Measurements from ENCODE around the gene HOPX. TPM values are rescaled to one million over a fixed set of nuclear protein-coding genes. Genes with fewer than 3 reads are reported as not detected.

HOPX gene
- total RNA-seq, 2 experiments from 2014 or later: not detected

GRCh38 chr4:56651056-56651350 is 30.1 kb downstream of the HOPX start:
- Histone ChIP-seq H2AFZ (ENCODE audit: low read length) (no peak overlapping the region), H3K9me2 (ENCODE audit: insufficient read depth, low read length) (no peaks in the 10 kb centered on the region), H3K4me1 (ENCODE audit: insufficient read depth, low read length, poor library complexity, severe bottlenecking) (peaks cover 9% of the 10 kb centered on the region), H3K4me2 (ENCODE audit: low read length) (no peak overlapping the region), H3K79me2 (ENCODE audit: insufficient read depth, low read depth, low read length) (no peaks in the 10 kb centered on the region), H3K4me3 (ENCODE audit: low read depth, low read length, poor library complexity, severe bottlenecking) (no peak overlapping the region), H3K36me3 (ENCODE audit: insufficient read depth, low read length) (no peaks in the 10 kb centered on the region), H4K20me1 (ENCODE audit: insufficient read depth, low read length) (no peaks in the 10 kb centered on the region), H3K27ac (ENCODE audit: low read depth, low read length, poor library complexity, severe bottlenecking) (no peak overlapping the region), H3K9me3 (ENCODE audit: low read length) (no peaks in the 10 kb centered on the region)
- ChIA-PET CTCF (ENCODE audit: unreplicated experiment) (no interaction called here), POLR2A (interaction anchor here (4.5 kb wide), 1 partner anchor 11 kb away, joined by 24 read pairs; no protein-coding TSS in a partner anchor)
- no TSS peak for BruUV-seq (replicated peaks)
- intact Hi-C loops (cut with micrococcal nuclease; ENCODE audit: unreplicated experiment): no loop called here
- TF ChIP-seq EZH2phosphoT487 (IDR thresholded peaks at IDR 0.05; ENCODE audit: borderline replicate concordance, low read depth, low read length) (no peak), CTCF (conservative IDR thresholded peaks at IDR 0.05; ENCODE audit: low read length) (no peak)
- no peak for DNase-seq (ENCODE audit: low spot score)

- Histone ChIP-seq H3K79me2 (ENCODE audit: insufficient read depth, low read depth, low read length) (no peaks in the 10 kb centered on the region), H3K27ac (ENCODE audit: low read depth, low read length, poor library complexity, severe bottlenecking) (no peak overlapping the region), H4K20me1 (ENCODE audit: insufficient read depth, low read length) (no peaks in the 10 kb centered on the region), H3K4me1 (ENCODE audit: insufficient read depth, low read length, poor library complexity, severe bottlenecking) (peaks cover 9% of the 10 kb centered on the region), H3K36me3 (ENCODE audit: insufficient read depth, low read length) (no peaks in the 10 kb centered on the region), H3K9me3 (ENCODE audit: low read length) (no peaks in the 10 kb centered on the region), H2AFZ (ENCODE audit: low read length) (no peak overlapping the region), H3K4me2 (ENCODE audit: low read length) (no peak overlapping the region), H3K4me3 (ENCODE audit: low read depth, low read length, poor library complexity, severe bottlenecking) (no peak overlapping the region), H3K9me2 (ENCODE audit: insufficient read depth, low read length) (no peaks in the 10 kb centered on the region)
- BruUV-seq (replicated peaks): no TSS peak
- TF ChIP-seq EZH2phosphoT487 (IDR thresholded peaks at IDR 0.05; ENCODE audit: borderline replicate concordance, low read depth, low read length): no peak
- TF ChIP-seq CTCF (conservative IDR thresholded peaks at IDR 0.05; ENCODE audit: low read length): peak; percentile 45; the same call in 1 of the 2 replicates
- CTCF ChIA-PET (ENCODE audit: unreplicated experiment): no interaction called here
- POLR2A ChIA-PET: interaction anchor here (0.5 to 4.5 kb wide), 2 partner anchors 11 to 315 kb away, joined by 3 to 24 read pairs; no protein-coding TSS in a partner anchor
- DNase-seq (ENCODE audit: low spot score): no peak
- intact Hi-C loops (cut with micrococcal nuclease; ENCODE audit: unreplicated experiment): no loop called here
Measured at GRCh38 chr4:56650262-56651055, 30.6 kb downstream of the HOPX start.

All from OCI-LY7 (cell line).